ENCODE data around the gene CRYGD. TPM values are rescaled to one million over a fixed set of nuclear protein-coding genes. Genes with fewer than 3 reads are reported as not detected.
A peak's percentile ranks its signal among the peaks of the same experiment; 100 is the strongest.
"Not testable (repeated sequence)": the region's sequence is repeated elsewhere in the genome, so short reads cannot be mapped to it uniquely, and the experiment has no call there.

CRYGD gene
- total and polyA plus RNA-seq, 3 donors from 2014 or later = 2.5 TPM; not detected in 2

GRCh38 chr2:208122248-208122647 is 2.1 kb downstream of the CRYGD start:
- intact Hi-C loops (cut with DNase I; ENCODE audit: low total_unique reads) = no loop called here
- H3K4me3 ChIP-seq = no peak overlapping the region
- no peak overlapping the region for H3K27ac ChIP-seq
- 94 to 98% methylated on average over 1 of the region's 1 CpG for WGBS, 2 donors
- TF ChIP-seq POLR2A (IDR thresholded peaks at IDR 0.05) = no peak
- TF ChIP-seq, protein P1, sequence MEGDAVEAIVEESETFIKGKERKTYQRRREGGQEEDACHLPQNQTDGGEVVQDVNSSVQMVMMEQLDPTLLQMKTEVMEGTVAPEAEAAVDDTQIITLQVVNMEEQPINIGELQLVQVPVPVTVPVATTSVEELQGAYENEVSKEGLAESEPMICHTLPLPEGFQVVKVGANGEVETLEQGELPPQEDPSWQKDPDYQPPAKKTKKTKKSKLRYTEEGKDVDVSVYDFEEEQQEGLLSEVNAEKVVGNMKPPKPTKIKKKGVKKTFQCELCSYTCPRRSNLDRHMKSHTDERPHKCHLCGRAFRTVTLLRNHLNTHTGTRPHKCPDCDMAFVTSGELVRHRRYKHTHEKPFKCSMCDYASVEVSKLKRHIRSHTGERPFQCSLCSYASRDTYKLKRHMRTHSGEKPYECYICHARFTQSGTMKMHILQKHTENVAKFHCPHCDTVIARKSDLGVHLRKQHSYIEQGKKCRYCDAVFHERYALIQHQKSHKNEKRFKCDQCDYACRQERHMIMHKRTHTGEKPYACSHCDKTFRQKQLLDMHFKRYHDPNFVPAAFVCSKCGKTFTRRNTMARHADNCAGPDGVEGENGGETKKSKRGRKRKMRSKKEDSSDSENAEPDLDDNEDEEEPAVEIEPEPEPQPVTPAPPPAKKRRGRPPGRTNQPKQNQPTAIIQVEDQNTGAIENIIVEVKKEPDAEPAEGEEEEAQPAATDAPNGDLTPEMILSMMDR (IDR thresholded peaks at IDR 0.05) = no peak
- H3K36me3 ChIP-seq (ENCODE audit: low read depth, missing control alignments) = no peaks in the 10 kb centered on the region
- no peaks in the 10 kb centered on the region for H3K27me3 ChIP-seq
- no peaks in the 10 kb centered on the region for H3K9me3 ChIP-seq
- H3K4me1 ChIP-seq = peaks cover 4% of the 10 kb centered on the region
- no peak for DNase-seq

GRCh38 chr2:208118918-208119317 is 5.4 kb downstream of the CRYGD start:
- Histone ChIP-seq H3K27me3 (no peaks in the 10 kb centered on the region), H3K9me3 (no peaks in the 10 kb centered on the region), H3K36me3 (ENCODE audit: low read depth, missing control alignments) (no peaks in the 10 kb centered on the region), H3K4me1 (peaks cover 1% of the 10 kb centered on the region), H3K4me3 (no peak overlapping the region), H3K27ac (no peak overlapping the region)
- TF ChIP-seq, protein P1 (IDR thresholded peaks at IDR 0.05) = no peak
- no peak for TF ChIP-seq POLR2A (IDR thresholded peaks at IDR 0.05)
- intact Hi-C loops (cut with DNase I; ENCODE audit: low total_unique reads) = no loop called here
- 90 to 97% methylated on average over 3 of the region's 3 CpGs for WGBS, 2 donors
- DNase-seq = no peak

GRCh38 chr2:208117390-208117789 is 6.9 kb downstream of the CRYGD start:
- DNase-seq; H3K4me1 ChIP-seq; intact Hi-C loops (cut with DNase I; ENCODE audit: low total_unique reads); H3K27me3 ChIP-seq; H3K4me3 ChIP-seq; H3K27ac ChIP-seq; H3K9me3 ChIP-seq; H3K36me3 ChIP-seq (ENCODE audit: low read depth, missing control alignments): not testable (repeated sequence)
- 93 to 97% methylated on average over 11 of the region's 11 CpGs for WGBS, 2 donors

DNA sequence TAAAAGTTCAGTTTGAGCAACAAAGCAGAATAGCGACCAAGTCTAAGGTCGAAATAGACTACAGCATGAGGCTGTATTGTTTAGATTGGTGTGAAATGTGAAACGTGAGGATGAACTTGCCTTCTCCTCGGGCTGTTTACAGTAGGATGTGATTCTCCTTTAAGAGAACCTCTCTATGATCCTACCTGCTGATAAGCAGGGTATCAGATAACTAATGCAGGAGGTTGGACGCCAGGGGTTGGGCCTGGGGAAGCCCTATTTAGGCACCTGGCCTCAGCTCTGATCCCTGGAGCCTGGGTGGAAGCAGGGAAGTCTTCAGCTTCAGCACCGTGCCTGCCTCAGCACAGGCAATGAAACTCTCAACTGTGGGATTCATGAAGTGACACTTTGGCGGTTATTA is 11.4 kb downstream of the CRYGD start:
- Histone ChIP-seq H3K27ac (no peak overlapping the region), H3K27me3 (no peaks in the 10 kb centered on the region), H3K4me3 (no peak overlapping the region), H3K36me3 (ENCODE audit: low read depth, missing control alignments) (no peaks in the 10 kb centered on the region), H3K9me3 (no peaks in the 10 kb centered on the region), H3K4me1 (no peaks in the 10 kb centered on the region)
- intact Hi-C loops (cut with DNase I; ENCODE audit: low total_unique reads) = no loop called here
- TF ChIP-seq, protein P1 (IDR thresholded peaks at IDR 0.05) = no peak
- no peak for TF ChIP-seq POLR2A (IDR thresholded peaks at IDR 0.05)
- no peak for DNase-seq
- WGBS, 2 donors = 37 to 47% methylated on average over 7 of the region's 7 CpGs

- WGBS, 2 donors = 11% methylated on average over 12 to 33 of the region's 36 CpGs
- intact Hi-C loops (cut with DNase I; ENCODE audit: low total_unique reads) = not testable (repeated sequence)
- H3K4me3 ChIP-seq = peak overlapping the region in 1 of 2 donors; percentile 26
Measured at GRCh38 chr2:208112273-208112745, 12.0 kb downstream of the CRYGD start.

GRCh38 chr2:208103616-208104015 is 20.7 kb downstream of the CRYGD start:
- Histone ChIP-seq H3K4me3 (no peak overlapping the region), H3K4me1 (no peaks in the 10 kb centered on the region), H3K36me3 (ENCODE audit: low read depth, missing control alignments) (no peaks in the 10 kb centered on the region), H3K27me3 (no peaks in the 10 kb centered on the region), H3K9me3 (no peaks in the 10 kb centered on the region), H3K27ac (no peak overlapping the region)
- intact Hi-C loops (cut with DNase I; ENCODE audit: low total_unique reads) = no loop called here
- DNase-seq = no peak
- TF ChIP-seq, protein P1 (IDR thresholded peaks at IDR 0.05) = no peak
- TF ChIP-seq POLR2A (IDR thresholded peaks at IDR 0.05) = no peak
- WGBS, 2 donors = 76 to 84% methylated on average over 3 of the region's 3 CpGs

More at GRCh38 chr2:208112273-208112745, 12.0 kb downstream of the CRYGD start:
- H3K36me3 ChIP-seq (ENCODE audit: low read depth, missing control alignments); H3K27me3 ChIP-seq; H3K27ac ChIP-seq; H3K4me1 ChIP-seq; H3K9me3 ChIP-seq; DNase-seq: not testable (repeated sequence)

All from testis (tissue), 3 donors.